Retinal pigment epithelial cell (primary cell): ENCODE data around the gene RABL6.
"Not testable (repeated sequence)": the region's sequence is repeated elsewhere in the genome, so short reads cannot be mapped to it uniquely, and the experiment has no call there.

ENCODE experiments used
- DNase-seq: peaks from one replicate; pipeline ENCODE4 v3.0.0-alpha.2; 2010; ENCODE audit warnings: low read depth
- H3K4me3 ChIP-seq: 2 replicates; pipeline ENCODE4 v1.5.1; 2011; ENCODE audit warnings: mild to moderate bottlenecking, low read length, control low read depth, moderate library complexity
- TF ChIP-seq, protein P1 (sequence below): conservative IDR thresholded peaks from 2 replicates; pipeline ENCODE4 v1.5.1; 2011; ENCODE audit warnings: low read depth, low read length, control low read depth, inconsistent platforms

The RABL6 gene

DNA sequence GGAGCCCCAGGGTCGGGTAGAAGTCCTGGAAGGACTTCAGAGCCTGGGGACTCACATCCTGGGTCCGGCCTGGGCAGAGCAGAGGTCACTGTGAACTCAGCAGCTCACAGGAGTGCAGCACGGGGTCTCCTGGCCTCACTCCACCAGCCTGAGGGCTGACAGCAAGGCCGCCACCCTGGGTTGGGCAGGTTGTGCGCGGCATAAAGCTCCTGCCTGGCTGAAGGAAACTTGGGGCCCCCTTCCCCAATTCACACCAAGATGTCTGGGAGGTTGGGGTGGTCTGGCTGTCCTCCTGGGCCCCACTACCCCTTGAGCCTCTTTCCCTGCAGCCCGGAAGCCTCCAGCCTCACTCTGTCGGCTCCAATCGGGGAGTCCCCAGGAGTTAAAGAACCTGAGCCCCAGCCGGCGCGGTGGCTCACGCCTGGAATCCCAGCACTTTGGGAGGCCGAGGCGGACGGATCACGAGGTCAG lies 45.5 kb upstream of the RABL6 start:
- TF ChIP-seq, protein P1, sequence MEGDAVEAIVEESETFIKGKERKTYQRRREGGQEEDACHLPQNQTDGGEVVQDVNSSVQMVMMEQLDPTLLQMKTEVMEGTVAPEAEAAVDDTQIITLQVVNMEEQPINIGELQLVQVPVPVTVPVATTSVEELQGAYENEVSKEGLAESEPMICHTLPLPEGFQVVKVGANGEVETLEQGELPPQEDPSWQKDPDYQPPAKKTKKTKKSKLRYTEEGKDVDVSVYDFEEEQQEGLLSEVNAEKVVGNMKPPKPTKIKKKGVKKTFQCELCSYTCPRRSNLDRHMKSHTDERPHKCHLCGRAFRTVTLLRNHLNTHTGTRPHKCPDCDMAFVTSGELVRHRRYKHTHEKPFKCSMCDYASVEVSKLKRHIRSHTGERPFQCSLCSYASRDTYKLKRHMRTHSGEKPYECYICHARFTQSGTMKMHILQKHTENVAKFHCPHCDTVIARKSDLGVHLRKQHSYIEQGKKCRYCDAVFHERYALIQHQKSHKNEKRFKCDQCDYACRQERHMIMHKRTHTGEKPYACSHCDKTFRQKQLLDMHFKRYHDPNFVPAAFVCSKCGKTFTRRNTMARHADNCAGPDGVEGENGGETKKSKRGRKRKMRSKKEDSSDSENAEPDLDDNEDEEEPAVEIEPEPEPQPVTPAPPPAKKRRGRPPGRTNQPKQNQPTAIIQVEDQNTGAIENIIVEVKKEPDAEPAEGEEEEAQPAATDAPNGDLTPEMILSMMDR: no peak
- no peak overlapping the region for H3K4me3 ChIP-seq
- DNase-seq: no peak

GRCh38 chr9:136762915-136763648 lies 44.7 kb upstream of the RABL6 start:
- no peak for DNase-seq
- no peak overlapping the region for H3K4me3 ChIP-seq
- TF ChIP-seq, protein P1: no peak

GRCh38 chr9:136763649-136764035 lies 44.1 kb upstream of the RABL6 start:
- TF ChIP-seq, protein P1: no peak
- DNase-seq: no peak
- no peak overlapping the region for H3K4me3 ChIP-seq

DNA sequence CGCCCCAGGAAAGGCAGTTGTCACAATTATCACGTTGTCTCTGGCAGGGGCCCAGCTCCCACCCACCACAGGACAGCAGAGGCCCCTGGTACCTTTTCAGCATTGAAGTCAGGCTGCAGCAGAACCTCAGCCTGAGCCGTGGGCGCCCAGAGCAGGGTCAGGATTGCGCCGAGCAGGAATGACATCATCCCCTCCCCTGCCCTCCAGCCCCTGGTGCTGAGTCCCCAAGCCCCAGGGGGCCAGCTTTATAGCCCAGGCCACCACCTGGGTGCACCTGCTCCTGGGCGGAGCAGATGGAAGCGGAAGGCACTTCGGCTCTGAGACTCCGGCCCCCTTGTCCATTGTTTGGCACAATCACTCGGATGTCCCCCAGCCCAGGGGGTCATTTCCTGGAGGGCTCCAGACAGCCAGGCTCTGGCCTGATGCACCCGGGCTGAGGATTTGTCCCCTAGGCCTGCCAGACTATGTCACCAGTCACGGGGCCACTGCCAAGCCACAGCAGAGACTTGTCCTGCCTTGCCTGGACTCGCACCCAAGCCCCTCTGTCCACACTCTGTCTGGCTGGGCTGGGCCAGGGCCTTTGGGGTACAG lies 43.4 kb upstream of the RABL6 start, which contains the start of gene LCN15:
Gene LCN15 (minus strand): TSS at position 218 of the 591 bp plus-strand sequence. CDS start 30 bp downstream, at position 188.
- DNase-seq: no peak
- TF ChIP-seq, protein P1: no peak
- H3K4me3 ChIP-seq: no peak within 1 kb of the TSS

GRCh38 chr9:136765041-136765440 lies 42.7 kb upstream of the RABL6 start:
- no peak for DNase-seq
- TF ChIP-seq, protein P1: no peak
- no peak overlapping the region for H3K4me3 ChIP-seq

- not testable (repeated sequence) for H3K4me3 ChIP-seq, DNase-seq
Observed at GRCh38 chr9:136765745-136766409, 41.9 kb upstream of the RABL6 start.

GRCh38 chr9:136766410-136767120 lies 41.2 kb upstream of the RABL6 start:
- not testable (repeated sequence) for DNase-seq, H3K4me3 ChIP-seq
- TF ChIP-seq, protein P1: peak; percentile 52
